SHP77 treated with DMSO at 0.1 percent for 48 hours (cell line): ENCODE measurements around the gene CENPN.

Source experiments
- DNase-seq: peaks from one replicate; lab custom pipeline; 2025; lab: John Stamatoyannopoulos, UW

CENPN gene, protein sequence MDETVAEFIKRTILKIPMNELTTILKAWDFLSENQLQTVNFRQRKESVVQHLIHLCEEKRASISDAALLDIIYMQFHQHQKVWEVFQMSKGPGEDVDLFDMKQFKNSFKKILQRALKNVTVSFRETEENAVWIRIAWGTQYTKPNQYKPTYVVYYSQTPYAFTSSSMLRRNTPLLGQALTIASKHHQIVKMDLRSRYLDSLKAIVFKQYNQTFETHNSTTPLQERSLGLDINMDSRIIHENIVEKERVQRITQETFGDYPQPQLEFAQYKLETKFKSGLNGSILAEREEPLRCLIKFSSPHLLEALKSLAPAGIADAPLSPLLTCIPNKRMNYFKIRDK

DNA sequence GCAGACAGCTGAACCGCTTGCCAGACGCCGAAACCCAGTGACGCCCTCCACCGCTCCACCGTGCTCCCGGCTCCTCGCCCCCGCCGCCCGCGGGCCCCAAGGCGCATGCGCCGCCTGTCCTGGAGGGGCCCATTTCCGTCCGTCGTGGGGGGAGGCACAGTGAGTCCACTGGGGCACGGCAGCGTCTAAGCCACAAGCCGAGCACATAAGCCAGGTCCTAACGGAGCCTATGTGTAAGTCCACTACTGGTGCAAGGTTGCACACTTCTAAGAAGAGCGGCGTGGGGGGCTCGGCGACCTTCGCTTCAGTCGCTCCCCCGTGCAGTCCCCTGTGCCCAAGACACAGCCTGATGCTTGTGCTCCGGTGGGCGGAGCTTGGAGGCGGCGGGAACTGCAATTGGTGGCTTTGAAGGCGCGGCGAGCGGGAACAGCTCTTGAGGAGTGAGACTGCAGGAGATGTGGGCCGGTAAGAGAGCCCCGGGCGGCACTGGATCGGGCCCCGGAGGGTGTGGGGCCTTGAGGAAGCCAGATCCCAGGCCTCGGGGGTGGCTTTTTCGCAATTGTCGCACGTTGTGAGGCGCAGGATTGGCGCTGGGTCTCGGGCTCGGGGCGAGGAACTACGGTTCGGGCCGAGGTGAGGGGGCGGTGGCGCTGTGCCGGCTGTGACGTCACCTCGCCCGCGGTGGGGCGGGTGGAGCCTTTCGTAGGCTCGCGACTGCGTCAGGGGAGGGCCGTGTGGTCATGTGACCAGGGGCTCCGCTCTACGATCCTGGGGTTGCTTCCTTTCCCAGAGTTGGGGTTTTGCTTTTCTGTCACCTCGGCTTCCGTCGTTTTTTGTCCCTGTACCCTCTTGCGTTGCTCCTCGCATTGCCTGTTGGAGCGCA, at the start of gene CENPN, which contains the start of gene CMC2:
CENPN (plus strand) TSS at position 402 of the 883 bp plus-strand sequence. CDS start 4,726 bp downstream, outside the sequence.
CMC2 (minus strand) TSS at position 73 of the 883 bp plus-strand sequence. CDS start 9,491 bp downstream, outside the sequence.
- DNase-seq: peak; percentile 95

DNA sequence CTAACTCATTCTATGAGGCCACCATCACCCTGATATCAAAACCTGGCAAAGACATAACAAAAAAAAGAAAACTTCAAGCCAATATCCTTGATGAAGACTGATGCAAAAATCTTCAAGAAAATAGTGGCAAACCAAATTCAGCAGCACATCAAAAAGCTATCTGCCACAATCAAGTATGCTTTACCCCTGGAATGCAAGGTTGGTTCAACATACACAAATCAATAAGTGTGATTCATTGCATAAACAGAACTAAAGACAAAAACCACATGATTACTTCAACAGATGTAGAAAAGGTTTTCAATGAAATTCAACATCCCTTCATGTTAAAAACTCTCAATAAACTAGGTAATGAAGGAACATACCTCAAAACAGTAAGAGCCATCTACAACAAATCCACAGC, 48.7 kb upstream of the CENPN start:
- DNase-seq: no peak

DNA sequence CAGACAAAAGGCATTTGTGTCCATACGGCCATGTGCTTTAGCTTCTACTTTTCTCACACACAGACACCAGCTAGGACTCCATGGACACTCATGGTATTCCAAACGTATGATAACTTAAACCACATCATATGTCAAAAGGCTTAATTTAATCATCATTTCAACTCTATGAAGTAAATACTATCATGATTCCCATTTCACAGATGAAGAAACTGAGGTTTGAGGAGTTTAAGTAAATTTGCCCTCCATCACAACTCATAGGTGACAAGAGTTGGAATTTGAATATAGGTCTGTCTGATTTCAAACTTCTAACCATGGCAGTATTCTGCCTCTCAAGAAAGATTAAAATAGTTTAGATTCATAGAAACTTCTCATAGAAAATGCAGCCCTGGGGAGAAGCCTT, 44.1 kb upstream of the CENPN start:
- no peak for DNase-seq

- no peak for DNase-seq
Observed at GRCh38 chr16:80964351-80964750, 42.7 kb upstream of the CENPN start.

DNA sequence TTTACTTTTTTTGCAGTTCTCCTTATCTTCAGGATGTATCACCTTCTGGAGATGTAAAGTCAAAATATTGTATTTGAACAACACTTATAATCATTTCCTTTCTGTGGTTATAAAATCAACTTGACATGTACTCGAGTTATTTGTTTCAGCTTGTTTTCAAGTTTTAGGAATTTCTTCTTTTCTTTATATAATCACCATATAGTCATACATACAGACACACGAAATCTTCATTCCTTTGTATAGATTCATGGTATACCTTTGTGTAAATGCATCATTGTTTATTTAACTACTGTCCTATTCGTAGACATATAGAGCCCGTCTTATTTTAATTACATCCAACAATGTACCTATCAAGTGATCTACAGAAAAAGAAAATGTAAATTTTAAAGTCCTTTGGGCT, 40.4 kb upstream of the CENPN start:
- no peak for DNase-seq

DNA sequence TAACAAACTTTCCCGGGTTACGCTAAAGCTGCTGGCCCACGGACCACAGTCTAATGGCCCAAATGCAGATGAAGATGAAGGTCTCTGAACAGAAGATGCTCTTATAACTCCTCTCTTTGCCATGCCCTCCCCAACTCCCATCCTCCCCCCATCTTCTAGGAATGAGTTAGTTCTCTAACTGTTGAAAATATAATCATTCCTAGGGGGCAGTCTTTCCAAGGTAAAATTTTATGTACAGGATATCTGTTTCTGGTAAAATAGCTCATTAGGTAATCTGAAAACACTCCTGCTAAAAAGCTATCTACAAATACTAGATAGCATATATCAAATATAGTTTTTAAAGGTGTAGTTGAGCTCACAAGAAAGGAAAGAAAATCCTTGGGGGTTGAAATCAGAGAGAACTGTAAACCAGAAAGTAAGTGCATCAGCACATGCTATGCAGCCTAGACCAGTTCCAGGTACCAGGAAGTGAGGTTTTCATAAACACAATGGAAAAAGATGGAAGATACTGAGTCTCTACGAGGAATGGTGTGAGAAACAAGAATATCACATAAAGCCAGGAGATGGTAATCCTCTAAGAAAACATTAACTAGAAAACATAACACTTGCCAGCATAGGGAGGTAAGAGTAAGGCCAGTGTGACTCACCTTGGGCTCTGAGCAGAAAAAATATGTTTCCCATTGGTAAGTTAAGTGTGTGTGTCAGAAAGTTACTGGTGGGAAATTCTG, 38.5 kb upstream of the CENPN start:
- DNase-seq: no peak

GRCh38 chr16:80969114-80969484, 37.9 kb upstream of the CENPN start:
- DNase-seq: no peak

GRCh38 chr16:80971819-80972218, 35.2 kb upstream of the CENPN start:
- DNase-seq: peak; percentile 37

- no peak for DNase-seq
Observed at GRCh38 chr16:80972611-80973010, 34.4 kb upstream of the CENPN start.

GRCh38 chr16:80973991-80974390, 33.0 kb upstream of the CENPN start:
- no peak for DNase-seq

DNA sequence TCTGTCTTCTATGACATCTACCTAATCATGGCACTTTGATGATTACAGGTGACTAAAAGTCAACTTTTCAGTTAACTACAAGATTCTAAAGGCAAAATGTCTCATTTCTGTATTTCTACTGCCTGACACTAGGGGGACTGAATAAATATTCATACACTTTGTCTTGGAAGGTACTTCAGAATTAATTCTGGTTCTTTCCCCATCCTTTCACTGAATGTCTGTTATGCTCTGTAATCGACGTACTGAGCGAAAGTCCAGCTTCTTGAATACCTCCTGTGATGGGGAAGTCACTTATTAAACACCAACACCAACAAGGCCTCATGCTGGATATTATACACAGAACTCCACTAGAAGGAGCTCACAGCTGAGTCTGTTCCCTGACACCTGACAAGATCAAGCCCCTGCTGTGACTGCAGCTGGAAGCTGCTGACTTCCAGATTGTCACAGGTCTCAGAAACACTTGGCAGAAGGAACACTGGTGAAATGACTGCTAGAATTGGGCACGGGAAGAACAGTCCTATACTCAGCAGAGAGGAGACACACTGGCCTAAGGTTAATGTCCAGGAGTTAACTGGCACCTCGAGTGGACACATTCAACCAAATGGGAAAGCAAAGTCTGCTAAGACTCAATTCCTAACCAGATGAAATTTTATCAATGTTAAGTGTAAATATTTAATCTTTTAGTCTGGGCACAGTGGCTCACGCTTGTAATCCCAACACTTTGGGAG, 32.2 kb upstream of the CENPN start:
- DNase-seq: no peak

DNA sequence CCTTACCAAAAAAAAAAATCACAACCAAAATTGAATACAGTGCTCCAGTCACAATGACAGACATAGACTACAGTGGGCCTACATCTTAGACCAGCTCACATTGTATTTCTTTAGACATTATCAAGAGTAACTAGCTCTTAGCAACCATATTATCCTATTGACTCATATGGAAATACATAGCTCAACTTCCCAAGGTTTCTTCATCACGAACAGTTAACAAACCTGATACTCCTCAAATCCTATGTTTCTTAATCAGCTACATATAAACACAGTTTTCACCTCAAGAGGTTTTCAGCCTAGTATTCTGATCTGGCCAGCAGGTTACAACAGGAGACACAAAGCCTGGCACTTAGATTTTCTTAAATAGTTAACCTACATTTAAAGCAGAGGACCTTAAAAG, 30.1 kb upstream of the CENPN start:
- no peak for DNase-seq

- no peak for DNase-seq
Observed at GRCh38 chr16:80981103-80981502, 25.9 kb upstream of the CENPN start.

DNA sequence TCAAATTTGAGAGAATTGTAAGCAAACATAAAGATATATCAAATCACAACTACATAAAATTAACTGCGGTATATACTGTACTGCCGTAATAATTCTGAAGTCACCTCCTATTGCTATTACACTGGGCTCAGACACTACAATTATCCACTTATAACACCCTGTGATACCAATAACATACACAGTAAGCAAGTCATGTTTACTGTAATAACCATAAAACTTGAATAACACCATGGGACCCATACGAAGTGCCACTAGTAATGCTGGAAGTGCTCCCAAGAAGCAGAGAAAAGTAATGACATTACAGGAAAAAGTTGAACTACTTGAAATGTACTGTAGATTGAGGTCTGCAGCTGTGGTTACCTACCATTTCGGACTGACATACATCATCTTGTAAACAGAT, 24.4 kb upstream of the CENPN start:
- no peak for DNase-seq

DNA sequence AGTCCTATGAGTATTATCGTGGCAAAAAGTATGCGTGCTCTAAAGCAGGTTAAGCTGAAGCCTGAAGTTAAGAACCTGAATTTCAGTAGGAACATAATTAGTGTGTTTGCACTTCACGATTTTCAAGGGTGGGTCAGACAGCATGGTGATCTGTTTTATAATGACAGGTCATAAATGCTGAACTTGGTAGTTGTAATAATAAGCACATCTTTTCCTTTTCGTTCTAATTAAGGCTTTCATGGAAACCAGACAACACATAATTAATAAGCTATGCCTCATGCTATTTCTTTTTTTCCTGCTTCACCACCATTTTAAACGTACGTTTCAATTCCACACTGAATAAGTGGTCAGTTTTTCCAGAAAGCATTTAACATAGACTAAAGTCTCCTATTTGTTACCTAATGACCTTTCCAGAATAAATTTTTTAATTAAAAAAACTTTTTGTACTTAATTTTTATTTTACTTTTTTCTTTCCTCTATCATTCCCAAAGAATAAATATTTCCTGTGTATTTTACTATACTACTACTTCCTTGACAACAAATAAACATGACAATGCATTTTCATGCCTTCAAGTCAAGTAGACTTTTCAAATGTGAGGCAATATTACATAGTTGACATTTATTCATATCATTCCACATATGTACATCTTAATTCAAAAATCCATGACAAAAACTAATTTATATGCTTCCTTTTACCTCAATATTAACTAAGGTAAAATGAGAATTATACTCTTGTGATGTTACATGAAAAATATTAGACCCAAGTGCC, 22.7 kb upstream of the CENPN start:
- DNase-seq: no peak

GRCh38 chr16:80985611-80986010, 21.4 kb upstream of the CENPN start:
- no peak for DNase-seq

DNA sequence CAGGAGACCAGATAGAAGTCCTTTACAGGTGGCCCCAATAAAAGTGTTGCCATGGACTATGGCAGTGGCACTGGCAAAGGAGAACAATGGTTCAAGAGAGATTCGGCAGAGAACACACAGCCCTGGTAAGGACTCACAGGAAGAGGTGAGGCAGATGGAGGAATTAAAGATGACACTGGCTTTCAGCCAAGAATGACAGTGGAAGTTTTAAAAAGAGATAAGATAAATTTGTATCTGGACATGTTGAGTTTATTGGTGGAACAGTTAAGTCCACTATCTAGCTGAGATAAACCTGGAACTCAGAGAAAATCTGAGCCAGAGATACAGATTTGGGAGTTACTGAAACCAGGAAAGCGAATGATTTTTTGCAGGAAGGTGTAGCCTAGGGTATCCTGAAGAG, 20.5 kb upstream of the CENPN start:
- DNase-seq: no peak

- no peak for DNase-seq
Observed at GRCh38 chr16:80988756-80989155, 18.3 kb upstream of the CENPN start.

DNA sequence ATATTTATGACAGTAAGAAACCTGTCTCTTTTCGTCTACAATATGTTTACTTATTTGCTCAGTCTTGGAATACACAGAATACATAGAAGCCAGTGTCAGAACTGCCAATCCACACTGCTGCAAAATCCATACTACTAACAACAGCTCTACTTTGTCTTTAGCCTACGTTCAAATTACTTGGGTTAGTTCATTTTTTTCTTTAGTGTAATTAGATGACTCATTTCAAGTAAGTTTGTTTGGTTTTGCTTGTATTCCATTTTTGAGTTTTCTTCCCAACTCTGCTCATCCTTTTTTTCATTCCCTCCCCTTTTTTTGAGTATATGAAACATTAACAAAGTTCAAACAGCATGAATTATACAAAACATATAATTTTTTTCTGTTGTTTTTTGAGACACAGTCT, 17.2 kb upstream of the CENPN start:
- no peak for DNase-seq

- DNase-seq: no peak
Observed at GRCh38 chr16:80990577-80990976, 16.4 kb upstream of the CENPN start.

- DNase-seq: no peak
Observed at GRCh38 chr16:80990978-80991377, 16.0 kb upstream of the CENPN start.
